ENCODE measurements around the gene JDP2.
"Not testable (repeated sequence)": the region's sequence is repeated elsewhere in the genome, so short reads cannot be mapped to it uniquely, and the experiment has no call there.

Gene JDP2

GRCh38 chr14:75427482-75428229 lies at the start of gene JDP2:
TSS of gene JDP2 (plus strand) at chr14:75428022. CDS start at chr14:75437921, 9,899 bp downstream.
- peak; percentile 80 for DNase-seq (ENCODE audit: low spot score)

- no peak for DNase-seq (ENCODE audit: low spot score)
Observed at GRCh38 chr14:75379246-75379929, 48.4 kb upstream of the JDP2 start.

GRCh38 chr14:75379930-75380270 lies 47.9 kb upstream of the JDP2 start:
- DNase-seq (ENCODE audit: low spot score): no peak

GRCh38 chr14:75380656-75381055 lies 47.2 kb upstream of the JDP2 start:
- no peak for DNase-seq (ENCODE audit: low spot score)

- no peak for DNase-seq (ENCODE audit: low spot score)
Observed at GRCh38 chr14:75381642-75382041, 46.2 kb upstream of the JDP2 start.

GRCh38 chr14:75383219-75383618 lies 44.6 kb upstream of the JDP2 start:
- not testable (repeated sequence) for DNase-seq (ENCODE audit: low spot score)

GRCh38 chr14:75383721-75384120 lies 44.1 kb upstream of the JDP2 start:
- DNase-seq (ENCODE audit: low spot score): no peak

- no peak for DNase-seq (ENCODE audit: low spot score)
Observed at GRCh38 chr14:75389679-75390078, 38.1 kb upstream of the JDP2 start.

- no peak for DNase-seq (ENCODE audit: low spot score)
Observed at GRCh38 chr14:75390183-75390582, 37.6 kb upstream of the JDP2 start.

- no peak for DNase-seq (ENCODE audit: low spot score)
Observed at GRCh38 chr14:75391953-75392352, 35.9 kb upstream of the JDP2 start.

GRCh38 chr14:75392686-75393641 lies 34.9 kb upstream of the JDP2 start:
- DNase-seq (ENCODE audit: low spot score): no peak

- DNase-seq (ENCODE audit: low spot score): no peak
Observed at GRCh38 chr14:75393794-75394193, 34.0 kb upstream of the JDP2 start.

GRCh38 chr14:75395862-75396261 lies 32.0 kb upstream of the JDP2 start:
- no peak for DNase-seq (ENCODE audit: low spot score)

- no peak for DNase-seq (ENCODE audit: low spot score)
Observed at GRCh38 chr14:75399321-75399720, 28.5 kb upstream of the JDP2 start.

GRCh38 chr14:75399843-75400775 lies 27.7 kb upstream of the JDP2 start:
- peak; percentile 60 for DNase-seq (ENCODE audit: low spot score)

GRCh38 chr14:75401361-75401760 lies 26.5 kb upstream of the JDP2 start:
- DNase-seq (ENCODE audit: low spot score): no peak

GRCh38 chr14:75402867-75403413 lies 24.9 kb upstream of the JDP2 start:
- no peak for DNase-seq (ENCODE audit: low spot score)

- no peak for DNase-seq (ENCODE audit: low spot score)
Observed at GRCh38 chr14:75404847-75405246, 23.0 kb upstream of the JDP2 start.

- no peak for DNase-seq (ENCODE audit: low spot score)
Observed at GRCh38 chr14:75406102-75406501, 21.7 kb upstream of the JDP2 start.

- DNase-seq (ENCODE audit: low spot score): no peak
Observed at GRCh38 chr14:75406856-75407255, 21.0 kb upstream of the JDP2 start.

Measured in SW480 (cell line).